OCI-LY7 (cell line): ENCODE measurements around the gene MAPK6. TPM values are rescaled to one million over a fixed set of nuclear protein-coding genes. Genes with fewer than 3 reads are reported as not detected.

ENCODE experiments used
- BruUV-seq: library from RNA; stranded (reverse); fragments of 400-500 nt; replicated peaks from 2 replicates; lab custom pipeline; 2021; lab: Mats Ljungman, UMichigan
- CTCF ChIA-PET: fragments of 300-600 bp; sonication (Branson Sonifier 250); formaldehyde crosslinking; loops from one replicate; lab custom pipeline; 2022; ENCODE audit warnings: antibody characterized with exemption; ENCODE audit not compliant: unreplicated experiment; lab: Charles Lee
- POLR2A ChIA-PET: fragments of 300-600 bp; sonication (Branson Sonifier 250); formaldehyde crosslinking; loops from one replicate; lab custom pipeline; 2022; ENCODE audit warnings: antibody characterized with exemption; lab: Charles Lee
- DNase-seq: peaks from one replicate; pipeline ENCODE4 v3.0.0-alpha.2; 2015; ENCODE audit warnings: low spot score
- H2AFZ ChIP-seq: fragments of 200-600 bp; sonication (generic), shearing (Covaris generic); 2 replicates; pipeline ENCODE4 v1.6.1; 2014; ENCODE audit warnings: mild to moderate bottlenecking, antibody characterized with exemption, low read length, moderate library complexity
- H3K27ac ChIP-seq: fragments of 200-600 bp; sonication (generic); 2 replicates; pipeline ENCODE4 v1.5.1; 2014; ENCODE audit warnings: mixed run types, low read depth, mild to moderate bottlenecking, moderate library complexity, low read length, inconsistent platforms; ENCODE audit not compliant: poor library complexity, severe bottlenecking
- H3K36me3 ChIP-seq: fragments of 200-600 bp; sonication (generic); 2 replicates; pipeline ENCODE4 v1.6.1; 2014; ENCODE audit warnings: mild to moderate bottlenecking, antibody characterized with exemption, low read length, moderate library complexity, mixed read lengths; ENCODE audit not compliant: insufficient read depth
- H3K4me1 ChIP-seq: fragments of 200-600 bp; sonication (generic); 2 replicates; pipeline ENCODE4 v1.5.1; 2014; ENCODE audit warnings: mild to moderate bottlenecking, low read length; ENCODE audit not compliant: insufficient read depth, poor library complexity, severe bottlenecking
- H3K4me2 ChIP-seq: fragments of 200-600 bp; sonication (generic); 2 replicates; pipeline ENCODE4 v1.6.1; 2014; ENCODE audit warnings: mild to moderate bottlenecking, low read length
- H3K4me3 ChIP-seq: fragments of 200-600 bp; sonication (generic); 2 replicates; pipeline ENCODE4 v1.5.1; 2014; ENCODE audit warnings: mild to moderate bottlenecking, low read depth, low read length; ENCODE audit not compliant: poor library complexity, severe bottlenecking
- H3K79me2 ChIP-seq: fragments of 200-600 bp; sonication (generic); 2 replicates; pipeline ENCODE4 v1.6.1; 2016; ENCODE audit warnings: low read depth, mild to moderate bottlenecking, low read length, moderate library complexity, mixed read lengths; ENCODE audit not compliant: insufficient read depth
- H3K9me2 ChIP-seq: fragments of 200-600 bp; sonication (generic); 2 replicates; pipeline ENCODE4 v1.6.1; 2016; ENCODE audit warnings: mild to moderate bottlenecking, low read length, mixed read lengths; ENCODE audit not compliant: insufficient read depth
- H3K9me3 ChIP-seq: fragments of 200-600 bp; sonication (generic); 2 replicates; pipeline ENCODE4 v1.6.1; 2014; ENCODE audit warnings: mild to moderate bottlenecking, mixed run types, low read length, mixed read lengths
- H4K20me1 ChIP-seq: fragments of 200-600 bp; sonication (generic); 2 replicates; pipeline ENCODE4 v1.6.1; 2014; ENCODE audit warnings: mild to moderate bottlenecking, antibody characterized with exemption, low read length, moderate library complexity, mixed read lengths; ENCODE audit not compliant: insufficient read depth
- CTCF ChIP-seq: fragments of 200-600 bp; sonication (generic); conservative IDR thresholded peaks from 2 replicates; pipeline ENCODE4 v1.5.1; 2014; ENCODE audit warnings: mild to moderate bottlenecking, antibody characterized with exemption, low read length, moderate library complexity, mixed read lengths
- EZH2phosphoT487 ChIP-seq: fragments of 200-600 bp; sonication (generic); IDR thresholded peaks from 2 replicates; pipeline ENCODE4 v1.6.1; 2018; ENCODE audit warnings: low read depth, borderline replicate concordance, mild to moderate bottlenecking, mixed run types, antibody characterized with exemption, low read length, moderate library complexity, mixed read lengths
- intact Hi-C: fragments of 100-400 bp; cut with micrococcal nuclease; formaldehyde crosslinking; loops from one replicate; pipeline ENCODE4 v1.10.0; 2022; ENCODE audit not compliant: unreplicated experiment
- total RNA-seq, 2 experiments: library from RNA; depleted of rRNA in 1 of 2; stranded (reverse); fragments of >200 nt in 1 of 2; shearing (Covaris generic) in 1 of 2; gene quantifications; 2 replicates each; pipeline ENCODE4 v1.2.3, GENCODE V29; 2014 to 2022

Gene MAPK6
- total RNA-seq, 2 experiments from 2014 or later = 19.8 to 49.7 TPM

- no peaks in the 10 kb centered on the region for H3K79me2 ChIP-seq
- intact Hi-C loops = no loop called here
- H3K36me3 ChIP-seq = no peaks in the 10 kb centered on the region
- peaks cover 10% of the 10 kb centered on the region; the same call in 1 of the 2 replicates for H3K9me3 ChIP-seq
- no TSS peak for BruUV-seq
- CTCF ChIA-PET = interaction anchor here (1.4 kb wide), 1 partner anchor 13 kb away, joined by 3 read pairs; no protein-coding TSS in a partner anchor
- no peak for TF ChIP-seq CTCF
- no peak overlapping the region for H3K4me2 ChIP-seq
- peaks cover 6% of the 10 kb centered on the region for H3K4me1 ChIP-seq
- no peaks in the 10 kb centered on the region for H3K9me2 ChIP-seq
- H3K4me3 ChIP-seq = no peak overlapping the region
- H4K20me1 ChIP-seq = no peaks in the 10 kb centered on the region
- POLR2A ChIA-PET = interaction anchor here (0.6 to 1.9 kb wide), 9 partner anchors 14 to 646 kb away, joined by 3 to 8 read pairs (median 3); no protein-coding TSS in a partner anchor
- H2AFZ ChIP-seq = no peak overlapping the region; the same call in 1 of the 2 replicates
- DNase-seq = no peak
- no peak overlapping the region for H3K27ac ChIP-seq
These were observed 64.6 kb downstream of the MAPK6 start for GRCh38 chr15:52083603-52084002.

GRCh38 chr15:52085299-52085698 lies 66.3 kb downstream of the MAPK6 start:
- no peak overlapping the region for H3K27ac ChIP-seq
- CTCF ChIA-PET = interaction anchor here (0.5 kb wide), 1 partner anchor 48 kb away, joined by 3 read pairs; no protein-coding TSS in a partner anchor
- POLR2A ChIA-PET = interaction anchor here (0.6 to 0.7 kb wide), 2 partner anchors 89 to 113 kb away, joined by 3 to 6 read pairs; no protein-coding TSS in a partner anchor

More at GRCh38 chr15:52085299-52085698, 66.3 kb downstream of the MAPK6 start:
- no peaks in the 10 kb centered on the region for H3K36me3 ChIP-seq
- no peak overlapping the region for H3K4me3 ChIP-seq
- peaks cover 12% of the 10 kb centered on the region; the same call in 1 of the 2 replicates for H3K9me3 ChIP-seq
- DNase-seq = no peak
- H3K4me1 ChIP-seq = peaks cover 6% of the 10 kb centered on the region
- no peak overlapping the region for H3K4me2 ChIP-seq
- BruUV-seq = no TSS peak
- intact Hi-C loops = no loop called here
- H3K79me2 ChIP-seq = no peaks in the 10 kb centered on the region
- no peaks in the 10 kb centered on the region for H3K9me2 ChIP-seq
- H2AFZ ChIP-seq = no peak overlapping the region
- no peaks in the 10 kb centered on the region for H4K20me1 ChIP-seq
- TF ChIP-seq CTCF (no peak), EZH2phosphoT487 (no peak)
